WTC11 (cell line): ENCODE measurements around the gene RAB1B.

Experiments
- ATF2 ChIP-seq: sonication (generic); formaldehyde crosslinking; IDR thresholded peaks from 2 replicates; pipeline ENCODE4 v1.8.1; 2022; ENCODE audit warnings: low read depth, missing genetic modification reagents, borderline replicate concordance
- CREM ChIP-seq: sonication (generic); formaldehyde crosslinking; IDR thresholded peaks from 2 replicates; pipeline ENCODE4 v1.8.1; 2022; ENCODE audit warnings: mild to moderate bottlenecking, missing genetic modification reagents, moderate library complexity
- CTCF ChIP-seq: fragments of 200-600 bp; IDR thresholded peaks from 2 replicates; pipeline ENCODE4 v1.8.0; 2022; ENCODE audit warnings: antibody characterized with exemption
- E2F4 ChIP-seq: sonication (generic); formaldehyde crosslinking; IDR thresholded peaks from 2 replicates; pipeline ENCODE4 v1.8.1; 2022; ENCODE audit warnings: low read depth, mild to moderate bottlenecking, moderate library complexity, missing genetic modification reagents, borderline replicate concordance
- GTF2I ChIP-seq: fragments of 250-450 bp; sonication (Bioruptor Pico); conservative IDR thresholded peaks from 2 replicates; pipeline ENCODE4 v1.4.0; 2021; ENCODE audit warnings: mild to moderate bottlenecking
- MAX ChIP-seq: sonication (generic); formaldehyde crosslinking; IDR thresholded peaks from 2 replicates; pipeline ENCODE4 v1.8.0; 2022; ENCODE audit warnings: mild to moderate bottlenecking, missing genetic modification reagents
- NFATC4 ChIP-seq: fragments of 250-450 bp; sonication (Bioruptor Pico); IDR thresholded peaks from 2 replicates; pipeline ENCODE4 v1.9.0; 2021; ENCODE audit warnings: mild to moderate bottlenecking
- NR3C1 ChIP-seq: sonication (generic); formaldehyde crosslinking; conservative IDR thresholded peaks from 2 replicates; pipeline ENCODE4 v1.8.1; 2023; ENCODE audit warnings: low read depth, mild to moderate bottlenecking, missing genetic modification reagents
- USF1 ChIP-seq: sonication (generic); formaldehyde crosslinking; IDR thresholded peaks from 2 replicates; pipeline ENCODE4 v1.8.0; 2022; ENCODE audit warnings: mild to moderate bottlenecking, missing genetic modification reagents
- ZNF121 ChIP-seq: sonication (generic); formaldehyde crosslinking; IDR thresholded peaks from 2 replicates; pipeline ENCODE4 v1.8.0; 2023; ENCODE audit warnings: missing genetic modification reagents
- ZNF219 ChIP-seq: sonication (generic); formaldehyde crosslinking; IDR thresholded peaks from 2 replicates; pipeline ENCODE4 v1.8.0; 2023; ENCODE audit warnings: missing genetic modification reagents, mild to moderate bottlenecking, borderline replicate concordance

- TF ChIP-seq ZNF121 (CRISPR knock-in tag) = no peak
- no peak for TF ChIP-seq MAX (CRISPR knock-in tag)
- TF ChIP-seq E2F4 (CRISPR knock-in tag) = no peak
- TF ChIP-seq ZNF219 = no peak
- no peak for TF ChIP-seq CTCF
- TF ChIP-seq NR3C1 (CRISPR knock-in tag) = no peak
- TF ChIP-seq USF1 (CRISPR knock-in tag) = no peak
- no peak for TF ChIP-seq NFATC4 (CRISPR knock-in tag)
- TF ChIP-seq CREM = no peak
- no peak for TF ChIP-seq GTF2I (CRISPR knock-in tag)
- no peak for TF ChIP-seq ATF2 (CRISPR knock-in tag)
Measured at GRCh38 chr11:66240781-66241136, 27.7 kb upstream of the RAB1B start.
